HS-27A (cell line): Measurements from ENCODE around the gene SLIT1.

Experiments used
- DNase-seq: peaks from one replicate; pipeline ENCODE4 v3.0.0-alpha.2; 2012; ENCODE audit warnings: low read depth, missing footprints

SLIT1 gene

GRCh38 chr10:97171001-97171400 lies 14.8 kb downstream of the SLIT1 start:
- no peak for DNase-seq

- DNase-seq: no peak
These were observed 15.7 kb downstream of the SLIT1 start for GRCh38 chr10:97169911-97170693.

GRCh38 chr10:97169063-97169462 lies 16.7 kb downstream of the SLIT1 start:
- DNase-seq: no peak

- DNase-seq: no peak
These were observed 17.1 kb downstream of the SLIT1 start for GRCh38 chr10:97168645-97169044.

GRCh38 chr10:97165499-97165898 lies 20.3 kb downstream of the SLIT1 start:
- no peak for DNase-seq

GRCh38 chr10:97163781-97164501 lies 21.8 kb downstream of the SLIT1 start:
- no peak for DNase-seq

- no peak for DNase-seq
These were observed 22.6 kb downstream of the SLIT1 start for GRCh38 chr10:97163181-97163580.

- DNase-seq: no peak
These were observed 26.0 kb downstream of the SLIT1 start for GRCh38 chr10:97159646-97160305.

- DNase-seq: no peak
These were observed 28.1 kb downstream of the SLIT1 start for GRCh38 chr10:97157578-97158095.

- no peak for DNase-seq
These were observed 31.0 kb downstream of the SLIT1 start for GRCh38 chr10:97154781-97155180.

- DNase-seq: no peak
These were observed 31.6 kb downstream of the SLIT1 start for GRCh38 chr10:97154162-97154561.

GRCh38 chr10:97153270-97153850 lies 32.4 kb downstream of the SLIT1 start:
- DNase-seq: no peak

- no peak for DNase-seq
These were observed 34.3 kb downstream of the SLIT1 start for GRCh38 chr10:97151307-97151914.

- DNase-seq: no peak
These were observed 35.1 kb downstream of the SLIT1 start for GRCh38 chr10:97150616-97151015.

GRCh38 chr10:97150013-97150595 lies 35.7 kb downstream of the SLIT1 start:
- DNase-seq: no peak

GRCh38 chr10:97149079-97149531 lies 36.7 kb downstream of the SLIT1 start:
- DNase-seq: no peak

- no peak for DNase-seq
These were observed 41.5 kb downstream of the SLIT1 start for GRCh38 chr10:97144297-97144696.

GRCh38 chr10:97142834-97143233 lies 42.9 kb downstream of the SLIT1 start:
- no peak for DNase-seq

- no peak for DNase-seq
These were observed 44.6 kb downstream of the SLIT1 start for GRCh38 chr10:97140902-97141745.

- no peak for DNase-seq
These were observed 45.5 kb downstream of the SLIT1 start for GRCh38 chr10:97140049-97140846.
